WTC11 (cell line): Measurements from ENCODE around the gene ABCB1. TPM values are rescaled to one million over a fixed set of nuclear protein-coding genes. Genes with fewer than 3 reads are reported as not detected.

Experiments used
- ATAC-seq: fragments of 200-7000 bp; cut with Tn5 transposase; 2 replicates; pipeline ENCODE4 v1.10.0; 2021; ENCODE audit warnings: mild to moderate bottlenecking, moderate library complexity
- CTCF ChIA-PET: fragments of 300-600 bp; sonication (Branson Sonifier 250); formaldehyde crosslinking; loops from one replicate; lab custom pipeline; 2021; ENCODE audit warnings: antibody characterized with exemption; lab: Charles Lee
- POLR2A ChIA-PET: fragments of 350-600 bp; sonication (Branson Sonifier 250); formaldehyde crosslinking; loops from one replicate; lab custom pipeline; 2021; ENCODE audit warnings: antibody characterized with exemption; lab: Charles Lee
- DNase-seq: peaks from one replicate; pipeline ENCODE4 v3.0.0; 2021; ENCODE audit warnings: low spot score
- H3K27ac Mint-ChIP-seq: 2 replicates; pipeline ENCODE4 v1.8.0; 2021; ENCODE audit warnings: mixed read lengths
- H3K27me3 Mint-ChIP-seq: 2 replicates; pipeline ENCODE4 v1.8.0; 2021; ENCODE audit warnings: low read depth, mild to moderate bottlenecking, moderate library complexity, mixed read lengths
- H3K36me3 Mint-ChIP-seq: 2 replicates; pipeline ENCODE4 v1.8.0; 2021; ENCODE audit warnings: mixed read lengths
- H3K4me1 Mint-ChIP-seq: 2 replicates; pipeline ENCODE4 v1.8.0; 2022; ENCODE audit warnings: mixed read lengths
- H3K4me3 Mint-ChIP-seq: 2 replicates; pipeline ENCODE4 v1.8.0; 2021; ENCODE audit warnings: mild to moderate bottlenecking, moderate library complexity, mixed read lengths
- H3K9me3 Mint-ChIP-seq: 2 replicates; pipeline ENCODE4 v1.8.0; 2021; ENCODE audit warnings: mixed read lengths
- ESRRA ChIP-seq: sonication (generic); formaldehyde crosslinking; IDR thresholded peaks from 2 replicates; pipeline ENCODE4 v1.8.1; 2022; ENCODE audit warnings: mild to moderate bottlenecking, missing genetic modification reagents, borderline replicate concordance
- GRHL2 ChIP-seq: fragments of 250-450 bp; sonication (Bioruptor Pico); IDR thresholded peaks from 2 replicates; pipeline ENCODE4 v1.8.0; 2022; ENCODE audit warnings: mild to moderate bottlenecking, moderate library complexity; ENCODE audit not compliant: insufficient replicate concordance, severe bottlenecking
- MYBL2 ChIP-seq: sonication (generic); formaldehyde crosslinking; IDR thresholded peaks from 2 replicates; pipeline ENCODE4 v1.8.1; 2023; ENCODE audit warnings: mild to moderate bottlenecking, moderate library complexity, missing genetic modification reagents
- NFATC4 ChIP-seq: fragments of 250-450 bp; sonication (Bioruptor Pico); IDR thresholded peaks from 2 replicates; pipeline ENCODE4 v1.9.0; 2021; ENCODE audit warnings: mild to moderate bottlenecking
- NFYB ChIP-seq: sonication (generic); formaldehyde crosslinking; conservative IDR thresholded peaks from 2 replicates; pipeline ENCODE4 v1.8.0; 2022; ENCODE audit warnings: low read depth, missing genetic modification reagents
- RELA ChIP-seq: sonication (generic); formaldehyde crosslinking; IDR thresholded peaks from 2 replicates; pipeline ENCODE4 v1.8.1; 2022; ENCODE audit warnings: missing genetic modification reagents, mild to moderate bottlenecking, borderline replicate concordance
- SMAD4 ChIP-seq: sonication (generic); formaldehyde crosslinking; IDR thresholded peaks from 2 replicates; pipeline ENCODE4 v1.8.0; 2022; ENCODE audit warnings: mild to moderate bottlenecking, missing genetic modification reagents
- TCF7 ChIP-seq: sonication (generic); formaldehyde crosslinking; IDR thresholded peaks from 2 replicates; pipeline ENCODE4 v1.8.0; 2022; ENCODE audit warnings: mild to moderate bottlenecking, low read depth, missing genetic modification reagents, moderate library complexity
- ZNF219 ChIP-seq: sonication (generic); formaldehyde crosslinking; IDR thresholded peaks from 2 replicates; pipeline ENCODE4 v1.8.0; 2023; ENCODE audit warnings: missing genetic modification reagents, mild to moderate bottlenecking, borderline replicate concordance
- ZNF396 ChIP-seq: fragments of 250-450 bp; sonication (Bioruptor Pico); IDR thresholded peaks from 2 replicates; pipeline ENCODE4 v1.8.0; 2021; ENCODE audit warnings: mild to moderate bottlenecking, moderate library complexity, borderline replicate concordance
- total RNA-seq: library from RNA; stranded (reverse); gene quantifications from 3 replicates; pipeline ENCODE4 v1.2.3, GENCODE V29; 2021
- TF ChIP-seq, protein P1 (sequence below): fragments of 250-450 bp; sonication (Bioruptor Pico); IDR thresholded peaks from 2 replicates; pipeline ENCODE4 v1.9.0; 2021; ENCODE audit warnings: mild to moderate bottlenecking
- TF ChIP-seq, protein P2 (sequence below): sonication (generic); formaldehyde crosslinking; IDR thresholded peaks from 2 replicates; pipeline ENCODE4 v1.8.0; 2022; ENCODE audit warnings: mild to moderate bottlenecking, missing genetic modification reagents
- TF ChIP-seq, protein P3 (sequence below): sonication (generic); formaldehyde crosslinking; IDR thresholded peaks from 2 replicates; pipeline ENCODE4 v1.8.0; 2022; ENCODE audit warnings: missing genetic modification reagents
- TF ChIP-seq, protein P4 (sequence below): sonication (generic); formaldehyde crosslinking; IDR thresholded peaks from 2 replicates; pipeline ENCODE4 v1.8.1; 2023; ENCODE audit warnings: mild to moderate bottlenecking, missing genetic modification reagents
- TF ChIP-seq, protein P5 (sequence below): sonication (generic); formaldehyde crosslinking; IDR thresholded peaks from 2 replicates; pipeline ENCODE4 v1.8.1; 2023; ENCODE audit warnings: mild to moderate bottlenecking, missing genetic modification reagents, moderate library complexity
- TF ChIP-seq, protein P6 (sequence below): sonication (generic); formaldehyde crosslinking; IDR thresholded peaks from 2 replicates; pipeline ENCODE4 v1.8.1; 2023; ENCODE audit warnings: mild to moderate bottlenecking, moderate library complexity, missing genetic modification reagents
- TF ChIP-seq, protein P7 (sequence below): sonication (generic); formaldehyde crosslinking; IDR thresholded peaks from 2 replicates; pipeline ENCODE4 v1.8.0; 2023; ENCODE audit warnings: missing genetic modification reagents

ABCB1 gene
- total RNA-seq, 1 experiment from 2014 or later: 0.94 TPM

DNA sequence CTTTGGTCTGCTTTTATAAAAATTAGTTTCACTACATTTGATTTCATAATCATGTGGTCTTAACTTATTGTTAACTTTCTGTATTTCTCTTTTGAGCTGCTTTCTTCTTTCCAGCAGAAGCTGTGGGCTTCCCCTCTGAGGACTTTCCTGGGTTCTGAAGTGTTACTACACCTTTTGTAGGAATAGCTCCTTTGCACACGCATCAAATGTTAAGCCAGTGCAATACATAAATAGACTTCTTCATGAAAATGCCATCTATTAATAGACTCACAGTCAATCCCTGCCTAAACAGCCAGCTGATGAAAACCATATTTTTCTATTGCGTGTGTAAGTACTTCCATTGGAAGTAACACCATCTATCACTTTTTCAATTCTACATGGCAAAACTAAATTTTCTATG lies 126.7 kb downstream of the ABCB1 start:
- no peak overlapping the region for H3K27ac Mint-ChIP-seq
- no peak for TF ChIP-seq GRHL2 (CRISPR knock-in tag)
- TF ChIP-seq ZNF219 (CRISPR knock-in tag): no peak
- TF ChIP-seq RELA (CRISPR knock-in tag): no peak
- TF ChIP-seq, protein P1, sequence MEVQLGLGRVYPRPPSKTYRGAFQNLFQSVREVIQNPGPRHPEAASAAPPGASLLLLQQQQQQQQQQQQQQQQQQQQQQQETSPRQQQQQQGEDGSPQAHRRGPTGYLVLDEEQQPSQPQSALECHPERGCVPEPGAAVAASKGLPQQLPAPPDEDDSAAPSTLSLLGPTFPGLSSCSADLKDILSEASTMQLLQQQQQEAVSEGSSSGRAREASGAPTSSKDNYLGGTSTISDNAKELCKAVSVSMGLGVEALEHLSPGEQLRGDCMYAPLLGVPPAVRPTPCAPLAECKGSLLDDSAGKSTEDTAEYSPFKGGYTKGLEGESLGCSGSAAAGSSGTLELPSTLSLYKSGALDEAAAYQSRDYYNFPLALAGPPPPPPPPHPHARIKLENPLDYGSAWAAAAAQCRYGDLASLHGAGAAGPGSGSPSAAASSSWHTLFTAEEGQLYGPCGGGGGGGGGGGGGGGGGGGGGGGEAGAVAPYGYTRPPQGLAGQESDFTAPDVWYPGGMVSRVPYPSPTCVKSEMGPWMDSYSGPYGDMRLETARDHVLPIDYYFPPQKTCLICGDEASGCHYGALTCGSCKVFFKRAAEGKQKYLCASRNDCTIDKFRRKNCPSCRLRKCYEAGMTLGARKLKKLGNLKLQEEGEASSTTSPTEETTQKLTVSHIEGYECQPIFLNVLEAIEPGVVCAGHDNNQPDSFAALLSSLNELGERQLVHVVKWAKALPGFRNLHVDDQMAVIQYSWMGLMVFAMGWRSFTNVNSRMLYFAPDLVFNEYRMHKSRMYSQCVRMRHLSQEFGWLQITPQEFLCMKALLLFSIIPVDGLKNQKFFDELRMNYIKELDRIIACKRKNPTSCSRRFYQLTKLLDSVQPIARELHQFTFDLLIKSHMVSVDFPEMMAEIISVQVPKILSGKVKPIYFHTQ (CRISPR knock-in tag): no peak
- TF ChIP-seq SMAD4 (CRISPR knock-in tag): no peak
- TF ChIP-seq NFYB (CRISPR knock-in tag): no peak
- TF ChIP-seq, protein P2, sequence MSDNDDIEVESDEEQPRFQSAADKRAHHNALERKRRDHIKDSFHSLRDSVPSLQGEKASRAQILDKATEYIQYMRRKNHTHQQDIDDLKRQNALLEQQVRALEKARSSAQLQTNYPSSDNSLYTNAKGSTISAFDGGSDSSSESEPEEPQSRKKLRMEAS (CRISPR knock-in tag): no peak
- TF ChIP-seq, protein P3, sequence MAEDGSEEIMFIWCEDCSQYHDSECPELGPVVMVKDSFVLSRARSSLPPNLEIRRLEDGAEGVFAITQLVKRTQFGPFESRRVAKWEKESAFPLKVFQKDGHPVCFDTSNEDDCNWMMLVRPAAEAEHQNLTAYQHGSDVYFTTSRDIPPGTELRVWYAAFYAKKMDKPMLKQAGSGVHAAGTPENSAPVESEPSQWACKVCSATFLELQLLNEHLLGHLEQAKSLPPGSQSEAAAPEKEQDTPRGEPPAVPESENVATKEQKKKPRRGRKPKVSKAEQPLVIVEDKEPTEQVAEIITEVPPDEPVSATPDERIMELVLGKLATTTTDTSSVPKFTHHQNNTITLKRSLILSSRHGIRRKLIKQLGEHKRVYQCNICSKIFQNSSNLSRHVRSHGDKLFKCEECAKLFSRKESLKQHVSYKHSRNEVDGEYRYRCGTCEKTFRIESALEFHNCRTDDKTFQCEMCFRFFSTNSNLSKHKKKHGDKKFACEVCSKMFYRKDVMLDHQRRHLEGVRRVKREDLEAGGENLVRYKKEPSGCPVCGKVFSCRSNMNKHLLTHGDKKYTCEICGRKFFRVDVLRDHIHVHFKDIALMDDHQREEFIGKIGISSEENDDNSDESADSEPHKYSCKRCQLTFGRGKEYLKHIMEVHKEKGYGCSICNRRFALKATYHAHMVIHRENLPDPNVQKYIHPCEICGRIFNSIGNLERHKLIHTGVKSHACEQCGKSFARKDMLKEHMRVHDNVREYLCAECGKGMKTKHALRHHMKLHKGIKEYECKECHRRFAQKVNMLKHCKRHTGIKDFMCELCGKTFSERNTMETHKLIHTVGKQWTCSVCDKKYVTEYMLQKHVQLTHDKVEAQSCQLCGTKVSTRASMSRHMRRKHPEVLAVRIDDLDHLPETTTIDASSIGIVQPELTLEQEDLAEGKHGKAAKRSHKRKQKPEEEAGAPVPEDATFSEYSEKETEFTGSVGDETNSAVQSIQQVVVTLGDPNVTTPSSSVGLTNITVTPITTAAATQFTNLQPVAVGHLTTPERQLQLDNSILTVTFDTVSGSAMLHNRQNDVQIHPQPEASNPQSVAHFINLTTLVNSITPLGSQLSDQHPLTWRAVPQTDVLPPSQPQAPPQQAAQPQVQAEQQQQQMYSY (CRISPR knock-in tag): no peak
- no peak for TF ChIP-seq NFATC4
- TF ChIP-seq, protein P4, sequence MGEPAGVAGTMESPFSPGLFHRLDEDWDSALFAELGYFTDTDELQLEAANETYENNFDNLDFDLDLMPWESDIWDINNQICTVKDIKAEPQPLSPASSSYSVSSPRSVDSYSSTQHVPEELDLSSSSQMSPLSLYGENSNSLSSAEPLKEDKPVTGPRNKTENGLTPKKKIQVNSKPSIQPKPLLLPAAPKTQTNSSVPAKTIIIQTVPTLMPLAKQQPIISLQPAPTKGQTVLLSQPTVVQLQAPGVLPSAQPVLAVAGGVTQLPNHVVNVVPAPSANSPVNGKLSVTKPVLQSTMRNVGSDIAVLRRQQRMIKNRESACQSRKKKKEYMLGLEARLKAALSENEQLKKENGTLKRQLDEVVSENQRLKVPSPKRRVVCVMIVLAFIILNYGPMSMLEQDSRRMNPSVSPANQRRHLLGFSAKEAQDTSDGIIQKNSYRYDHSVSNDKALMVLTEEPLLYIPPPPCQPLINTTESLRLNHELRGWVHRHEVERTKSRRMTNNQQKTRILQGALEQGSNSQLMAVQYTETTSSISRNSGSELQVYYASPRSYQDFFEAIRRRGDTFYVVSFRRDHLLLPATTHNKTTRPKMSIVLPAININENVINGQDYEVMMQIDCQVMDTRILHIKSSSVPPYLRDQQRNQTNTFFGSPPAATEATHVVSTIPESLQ (CRISPR knock-in tag): no peak
- TF ChIP-seq TCF7 (CRISPR knock-in tag): no peak
- no peak for TF ChIP-seq MYBL2 (CRISPR knock-in tag)
- TF ChIP-seq, protein P5, sequence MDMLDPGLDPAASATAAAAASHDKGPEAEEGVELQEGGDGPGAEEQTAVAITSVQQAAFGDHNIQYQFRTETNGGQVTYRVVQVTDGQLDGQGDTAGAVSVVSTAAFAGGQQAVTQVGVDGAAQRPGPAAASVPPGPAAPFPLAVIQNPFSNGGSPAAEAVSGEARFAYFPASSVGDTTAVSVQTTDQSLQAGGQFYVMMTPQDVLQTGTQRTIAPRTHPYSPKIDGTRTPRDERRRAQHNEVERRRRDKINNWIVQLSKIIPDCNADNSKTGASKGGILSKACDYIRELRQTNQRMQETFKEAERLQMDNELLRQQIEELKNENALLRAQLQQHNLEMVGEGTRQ: no peak
- TF ChIP-seq, protein P6, sequence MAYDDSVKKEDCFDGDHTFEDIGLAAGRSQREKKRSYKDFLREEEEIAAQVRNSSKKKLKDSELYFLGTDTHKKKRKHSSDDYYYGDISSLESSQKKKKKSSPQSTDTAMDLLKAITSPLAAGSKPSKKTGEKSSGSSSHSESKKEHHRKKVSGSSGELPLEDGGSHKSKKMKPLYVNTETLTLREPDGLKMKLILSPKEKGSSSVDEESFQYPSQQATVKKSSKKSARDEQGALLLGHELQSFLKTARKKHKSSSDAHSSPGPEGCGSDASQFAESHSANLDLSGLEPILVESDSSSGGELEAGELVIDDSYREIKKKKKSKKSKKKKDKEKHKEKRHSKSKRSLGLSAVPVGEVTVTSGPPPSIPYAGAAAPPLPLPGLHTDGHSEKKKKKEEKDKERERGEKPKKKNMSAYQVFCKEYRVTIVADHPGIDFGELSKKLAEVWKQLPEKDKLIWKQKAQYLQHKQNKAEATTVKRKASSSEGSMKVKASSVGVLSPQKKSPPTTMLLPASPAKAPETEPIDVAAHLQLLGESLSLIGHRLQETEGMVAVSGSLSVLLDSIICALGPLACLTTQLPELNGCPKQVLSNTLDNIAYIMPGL (CRISPR knock-in tag): no peak
- TF ChIP-seq ESRRA (CRISPR knock-in tag): no peak
- TF ChIP-seq ZNF396 (CRISPR knock-in tag): no peak
- TF ChIP-seq, protein P7, sequence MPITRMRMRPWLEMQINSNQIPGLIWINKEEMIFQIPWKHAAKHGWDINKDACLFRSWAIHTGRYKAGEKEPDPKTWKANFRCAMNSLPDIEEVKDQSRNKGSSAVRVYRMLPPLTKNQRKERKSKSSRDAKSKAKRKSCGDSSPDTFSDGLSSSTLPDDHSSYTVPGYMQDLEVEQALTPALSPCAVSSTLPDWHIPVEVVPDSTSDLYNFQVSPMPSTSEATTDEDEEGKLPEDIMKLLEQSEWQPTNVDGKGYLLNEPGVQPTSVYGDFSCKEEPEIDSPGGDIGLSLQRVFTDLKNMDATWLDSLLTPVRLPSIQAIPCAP (CRISPR knock-in tag): no peak
- TF ChIP-seq, all 79 proteins: peak for 0
- Mint-ChIP-seq H3K27me3 (peaks cover 34% of the 10 kb centered on the region), H3K4me1 (peaks cover 14% of the 10 kb centered on the region), H3K9me3 (no peaks in the 10 kb centered on the region), H3K4me3 (peak overlapping the region; percentile 70; the same call in 1 of the 2 replicates), H3K36me3 (peaks cover 9% of the 10 kb centered on the region; the same call in 1 of the 2 replicates)
- POLR2A ChIA-PET: no interaction called here
- CTCF ChIA-PET: interaction anchor here (1.0 kb wide), 1 partner anchor 9 kb away, joined by 3 read pairs; no protein-coding TSS in a partner anchor
- DNase-seq (no peak), ATAC-seq (no peak)
